HepG2 (cell line): ENCODE measurements around the gene ZMYND10. TPM values are rescaled to one million over a fixed set of nuclear protein-coding genes. Genes with fewer than 3 reads are reported as not detected.

Experiments used
- ATAC-seq: fragments of 200-7000 bp; cut with Tn5 transposase; 3 replicates; pipeline ENCODE4 v1.9.1; 2020; ENCODE audit warnings: mild to moderate bottlenecking, moderate library complexity
- BruUV-seq: library from RNA; stranded (reverse); fragments of 400-500 nt; replicated peaks from 2 replicates; lab custom pipeline; 2021; lab: Mats Ljungman, UMichigan
- CTCF ChIA-PET: fragments of 300-600 bp; formaldehyde crosslinking; extraction: SDS; loops from one replicate; lab custom pipeline; 2021; ENCODE audit warnings: low total read pairs, inconsistent platforms, low intra/inter-chr PET ratio; lab: Yijun Ruan, JAX
- POLR2A ChIA-PET: fragments of 350-600 bp; sonication (Branson Sonifier 250); formaldehyde crosslinking; loops from one replicate; lab custom pipeline; 2020; ENCODE audit warnings: antibody characterized with exemption, inconsistent platforms; lab: Yijun Ruan, JAX
- DNase-seq: peaks from one replicate; pipeline ENCODE4 v3.0.0-alpha.2; 2015; ENCODE audit warnings: low spot score
- FAIRE-seq: peaks from 3 replicates; lab custom pipeline; 2011; peaks lifted over from hg19 to GRCh38; lab: Jason Lieb, UNC
- H2AFZ ChIP-seq: one replicate; pipeline ENCODE4 v1.6.1; 2011; ENCODE audit warnings: low read length, inconsistent platforms
- H3K27ac ChIP-seq: fragments of 300-600 bp; 3 replicates; pipeline ENCODE4 v1.8.0; 2011; ENCODE audit warnings: mixed run types, mild to moderate bottlenecking, mixed read lengths, low read length, inconsistent platforms; ENCODE audit not compliant: insufficient read depth; ENCODE audit errors: extremely low read length
- H3K27me3 ChIP-seq, 2 experiments: fragments of 200-600 bp in 1 of 2; 2 replicates in 1 of 2; 3 replicates in 1 of 2; pipeline versions ENCODE4 v1.6.0 to v1.8.0; 2011; ENCODE audit warnings: low read length in 2 of 2, mild to moderate bottlenecking in 2 of 2, moderate library complexity in 2 of 2, inconsistent platforms in 1 of 2; ENCODE audit not compliant: insufficient read depth in 2 of 2, control insufficient read depth in 1 of 2
- H3K36me3 ChIP-seq, 2 experiments: fragments of 200-600 bp in 1 of 2; replicated peaks in 1 of 2; 2 replicates in 1 of 2; 3 replicates in 1 of 2; pipeline versions ENCODE4 v1.5.1 to v1.8.0; 2011; ENCODE audit warnings: low read length in 2 of 2, inconsistent platforms in 1 of 2; ENCODE audit not compliant: insufficient read depth in 2 of 2, control insufficient read depth in 1 of 2
- H3K4me1 ChIP-seq: 2 replicates; pipeline ENCODE4 v1.5.1; 2012; ENCODE audit warnings: low read length, inconsistent platforms; ENCODE audit not compliant: insufficient read depth
- H3K4me2 ChIP-seq: 2 replicates; pipeline ENCODE4 v1.6.0; 2011; ENCODE audit warnings: low read depth, low read length, inconsistent platforms
- H3K4me3 ChIP-seq, 3 experiments: fragments of 200-600 bp in 1 of 3; sonication (generic), shearing (Covaris generic) in 1 of 3; replicated peaks in 1 of 3; 2 replicates each; pipeline ENCODE4 v1.5.1; 2011 to 2016; ENCODE audit warnings: low read length in 3 of 3, inconsistent platforms in 2 of 3, low read depth in 2 of 3, mild to moderate bottlenecking in 2 of 3, control low read depth in 1 of 3, mixed read lengths in 1 of 3; ENCODE audit not compliant: insufficient read depth in 1 of 3
- H3K79me2 ChIP-seq: one replicate; pipeline ENCODE4 v1.6.1; 2011; ENCODE audit warnings: low read length, inconsistent platforms; ENCODE audit not compliant: insufficient read depth
- H3K9ac ChIP-seq: 2 replicates; pipeline ENCODE4 v1.6.0; 2011; ENCODE audit warnings: mild to moderate bottlenecking, low read depth, low read length, inconsistent platforms; ENCODE audit not compliant: insufficient read depth
- H3K9me3 ChIP-seq: 2 replicates; pipeline ENCODE4 v1.5.1; 2012; ENCODE audit warnings: mild to moderate bottlenecking, low read length
- H4K20me1 ChIP-seq: 2 replicates; pipeline ENCODE4 v1.6.0; 2011; ENCODE audit warnings: inconsistent platforms, mild to moderate bottlenecking, low read length, moderate library complexity; ENCODE audit not compliant: insufficient read depth
- AGO2 ChIP-seq: fragments of 200-400 bp; formaldehyde crosslinking; optimal IDR thresholded peaks from 2 replicates; pipeline ENCODE3; 2017; ENCODE audit warnings: mild to moderate bottlenecking, low read depth, low read length, moderate library complexity
- DR1 ChIP-seq: sonication (generic); formaldehyde crosslinking; IDR thresholded peaks from 2 replicates; pipeline ENCODE4 v1.8.0; 2021; ENCODE audit warnings: mild to moderate bottlenecking, missing genetic modification reagents, inconsistent platforms
- GTF2F1 ChIP-seq: fragments of 150-350 bp; IDR thresholded peaks from 2 replicates; pipeline ENCODE4 v1.6.1; 2014; ENCODE audit warnings: low read length
- HNRNPUL1 ChIP-seq: fragments of 200-400 bp; formaldehyde crosslinking; IDR thresholded peaks from 2 replicates; pipeline ENCODE4 v1.6.1; 2017; ENCODE audit warnings: low read depth, mild to moderate bottlenecking, low read length, moderate library complexity
- KLF11 ChIP-seq: IDR thresholded peaks from 2 replicates; pipeline ENCODE4 v1.6.1; 2016; ENCODE audit warnings: missing compliant biosample characterization
- NFRKB ChIP-seq: fragments of 450-650 bp; IDR thresholded peaks from 2 replicates; pipeline ENCODE4 v1.6.1; 2017
- THRA ChIP-seq: sonication (generic); formaldehyde crosslinking; IDR thresholded peaks from 2 replicates; pipeline ENCODE4 v1.4.0; 2020; ENCODE audit warnings: missing genetic modification reagents, borderline replicate concordance
- ZBTB3 ChIP-seq: sonication (generic); formaldehyde crosslinking; IDR thresholded peaks from 2 replicates; pipeline ENCODE4 v1.4.0; 2020; ENCODE audit warnings: low read depth, mild to moderate bottlenecking, moderate library complexity, missing genetic modification reagents, borderline replicate concordance
- ZBTB4 ChIP-seq: sonication (generic); formaldehyde crosslinking; IDR thresholded peaks from 2 replicates; pipeline ENCODE4 v1.4.0; 2020; ENCODE audit warnings: missing genetic modification reagents, mild to moderate bottlenecking, borderline replicate concordance
- ZNF17 ChIP-seq: sonication (generic); formaldehyde crosslinking; IDR thresholded peaks from 2 replicates; pipeline ENCODE4 v1.5.0; 2020; ENCODE audit warnings: mild to moderate bottlenecking, missing genetic modification reagents
- ZNF251 ChIP-seq: sonication (generic); formaldehyde crosslinking; IDR thresholded peaks from 2 replicates; pipeline ENCODE4 v1.9.0; 2021; ENCODE audit warnings: mild to moderate bottlenecking, missing genetic modification reagents
- ZNF446 ChIP-seq: sonication (generic); formaldehyde crosslinking; IDR thresholded peaks from 2 replicates; pipeline ENCODE4 v1.5.0; 2020; ENCODE audit warnings: mild to moderate bottlenecking, missing genetic modification reagents
- ZNF556 ChIP-seq: sonication (generic); formaldehyde crosslinking; IDR thresholded peaks from 2 replicates; pipeline ENCODE4 v1.4.0; 2020; ENCODE audit warnings: mild to moderate bottlenecking, missing genetic modification reagents, borderline replicate concordance
- ZNF687 ChIP-seq: sonication (generic); formaldehyde crosslinking; IDR thresholded peaks from 2 replicates; pipeline ENCODE4 v1.5.1; 2020; ENCODE audit warnings: mild to moderate bottlenecking, missing genetic modification reagents, moderate library complexity
- ZNF790 ChIP-seq: sonication (generic); formaldehyde crosslinking; IDR thresholded peaks from 2 replicates; pipeline ENCODE4 v1.8.0; 2022; ENCODE audit warnings: missing genetic modification reagents, mild to moderate bottlenecking, borderline replicate concordance
- WGBS: methylation state at CpG from one replicate; pipeline ENCODE4 v1.1.6; 2017; ENCODE audit warnings: low lambda C conversion rate; 5-methylcytosine and 5-hydroxymethylcytosine counted together
- in situ Hi-C: cut with HindIII; loops from 2 replicates; pipeline ENCODE4 v1.10.0; 2017; ENCODE audit warnings: low pct_unique_long_range_greater_than_20kb; ENCODE audit not compliant: extremely low pct_ligation_motif_present
- intact Hi-C: fragments of 100-400 bp; cut with micrococcal nuclease; formaldehyde crosslinking; loops from one replicate; pipeline ENCODE4 v1.10.0; 2022; ENCODE audit not compliant: unreplicated experiment
- polyA plus RNA-seq, 8 experiments: library from polyadenylated mRNA; depleted of rRNA in 3 of 8; stranded (reverse) in 7 of 8; unstranded in 1 of 8; fragments of >200 nt; fragmentation: Illumina TruSeq in 4 of 8; extraction: Trizol in 4 of 8; gene quantifications; 2 replicates each; pipeline versions ENCODE4 v1.2.1 to v1.2.3, GENCODE V29; 2011 to 2016; ENCODE audit warnings: low read depth in 4 of 8, missing spikeins in 1 of 8, mixed read lengths in 1 of 8; ENCODE audit not compliant: insufficient read depth in 1 of 8
- total RNA-seq, 5 experiments: library from RNA; depleted of rRNA; stranded (reverse); fragments of >200 nt; fragmentation: Illumina TruSeq; extraction: Trizol; gene quantifications; 2 replicates each; pipeline ENCODE4 v1.2.3, GENCODE V29; 2016; ENCODE audit warnings: low read depth in 1 of 5

Gene ZMYND10
- total and polyA plus RNA-seq, 2 of the 13 experiments (the other 11 are each of a cell fraction or from before 2014, with no cell fraction given), result 0.60 to 0.74 TPM

- Histone ChIP-seq H3K9ac (no peak overlapping the region), H3K27ac (no peak overlapping the region), H3K36me3 (no peaks in the 10 kb centered on the region), H3K4me3 (no peak overlapping the region), H3K4me2 (no peak overlapping the region), H3K4me1 (peaks cover 12% of the 10 kb centered on the region), H3K27me3 (peaks cover 9 to 49% of the 10 kb centered on the region in 2 experiments), H3K79me2 (no peaks in the 10 kb centered on the region), H3K9me3 (no peaks in the 10 kb centered on the region), H4K20me1 (no peaks in the 10 kb centered on the region), H2AFZ (no peak overlapping the region)
- no peak for ATAC-seq
- BruUV-seq, result no TSS peak
- intact Hi-C loops (loop anchor here (5.0 kb wide), 1 partner anchor 144 kb away; no protein-coding TSS in a partner anchor), in situ Hi-C loops (no loop called here)
- POLR2A ChIA-PET, result no interaction called here
- CTCF ChIA-PET, result no interaction called here
- no peak for FAIRE-seq
- DNase-seq, result no peak
- 25% methylated on average over 12 of the region's 12 CpGs for WGBS
- TF ChIP-seq ZBTB4 (CRISPR knock-in tag) (no peak), AGO2 (no peak), ZNF251 (CRISPR knock-in tag) (no peak), THRA (CRISPR knock-in tag) (no peak), NFRKB (no peak), GTF2F1 (no peak), ZBTB3 (CRISPR knock-in tag) (no peak), ZNF687 (no peak), ZNF446 (CRISPR knock-in tag) (no peak), HNRNPUL1 (no peak), DR1 (CRISPR knock-in tag) (no peak), ZNF790 (CRISPR knock-in tag) (no peak), KLF11 (CRISPR knock-in tag) (no peak), ZNF17 (CRISPR knock-in tag) (no peak), ZNF556 (CRISPR knock-in tag) (no peak)
Measured at GRCh38 chr3:50373146-50374051, 27.9 kb upstream of the ZMYND10 start.
